ENCODE measurements around the gene HAGHL. TPM values are rescaled to one million over a fixed set of nuclear protein-coding genes. Genes with fewer than 3 reads are reported as not detected.
"Not testable (repeated sequence)": the region's sequence is repeated elsewhere in the genome, so short reads cannot be mapped to it uniquely, and the experiment has no call there.

HAGHL gene
- total RNA-seq, 4 donors from 2014 or later, result 1.0 to 3.4 TPM; not detected in 2

- H3K27ac ChIP-seq, result no peak overlapping the region
- no peak overlapping the region for H3K4me3 ChIP-seq
- H3K9me3 ChIP-seq, result no peaks in the 10 kb centered on the region
- TF ChIP-seq CTCF (IDR thresholded peaks at IDR 0.05) (no peak), POLR2A (IDR thresholded peaks at IDR 0.05) (no peak)
- H3K27me3 ChIP-seq, result no peaks in the 10 kb centered on the region
- no peaks in the 10 kb centered on the region for H3K4me1 ChIP-seq
- intact Hi-C loops (cut with DNase I; ENCODE audit: low total_unique reads), result no loop called here
- H3K36me3 ChIP-seq, result no peaks in the 10 kb centered on the region
- no peak for DNase-seq
Observed at GRCh38 chr16:772959-773358, 46.1 kb downstream of the HAGHL start.

GRCh38 chr16:774086-775001 is 47.4 kb downstream of the HAGHL start:
- Histone ChIP-seq H3K9me3 (no peaks in the 10 kb centered on the region), H3K4me1 (no peaks in the 10 kb centered on the region), H3K27ac (no peak overlapping the region), H3K4me3 (no peak overlapping the region), H3K27me3 (no peaks in the 10 kb centered on the region), H3K36me3 (no peaks in the 10 kb centered on the region)
- intact Hi-C loops (cut with DNase I; ENCODE audit: low total_unique reads), result no loop called here
- TF ChIP-seq POLR2A (IDR thresholded peaks at IDR 0.05), result no peak
- TF ChIP-seq CTCF (IDR thresholded peaks at IDR 0.05), result no peak
- no peak for DNase-seq

DNA sequence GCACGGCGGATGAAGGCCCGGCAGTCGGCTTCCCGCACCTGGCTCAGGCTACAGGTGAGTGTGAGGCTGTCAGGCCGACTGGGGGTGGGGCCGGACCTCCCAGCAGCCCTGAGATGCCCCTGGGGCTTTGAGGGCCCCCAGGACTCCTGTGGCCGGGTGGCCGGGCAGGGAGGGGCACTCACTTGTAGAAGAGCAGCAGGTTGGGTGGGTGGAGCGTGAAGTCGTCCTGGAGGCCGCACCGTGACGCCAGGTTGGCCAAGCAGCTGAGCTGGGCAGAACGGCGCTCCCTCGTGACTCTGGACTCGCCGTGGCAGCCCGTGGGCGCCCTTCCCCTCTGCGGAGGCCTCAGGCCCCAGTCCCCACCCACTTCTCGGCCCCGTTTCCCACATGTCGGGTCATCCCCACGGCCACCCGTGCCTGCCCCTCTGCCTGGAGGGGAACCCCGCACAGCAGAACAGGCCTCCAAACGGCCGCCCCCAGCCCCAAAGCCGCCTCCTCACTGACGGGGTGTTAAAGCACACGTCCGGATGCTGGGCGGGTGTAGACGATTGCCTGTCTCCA is 48.4 kb downstream of the HAGHL start:
- H3K36me3 ChIP-seq, result no peaks in the 10 kb centered on the region
- H3K27ac ChIP-seq, result no peak overlapping the region
- H3K4me1 ChIP-seq, result no peaks in the 10 kb centered on the region
- TF ChIP-seq CTCF (IDR thresholded peaks at IDR 0.05), result no peak
- H3K9me3 ChIP-seq, result no peaks in the 10 kb centered on the region
- no peak for DNase-seq
- no peak overlapping the region for H3K4me3 ChIP-seq
- intact Hi-C loops (cut with DNase I; ENCODE audit: low total_unique reads), result no loop called here
- H3K27me3 ChIP-seq, result no peaks in the 10 kb centered on the region

DNA sequence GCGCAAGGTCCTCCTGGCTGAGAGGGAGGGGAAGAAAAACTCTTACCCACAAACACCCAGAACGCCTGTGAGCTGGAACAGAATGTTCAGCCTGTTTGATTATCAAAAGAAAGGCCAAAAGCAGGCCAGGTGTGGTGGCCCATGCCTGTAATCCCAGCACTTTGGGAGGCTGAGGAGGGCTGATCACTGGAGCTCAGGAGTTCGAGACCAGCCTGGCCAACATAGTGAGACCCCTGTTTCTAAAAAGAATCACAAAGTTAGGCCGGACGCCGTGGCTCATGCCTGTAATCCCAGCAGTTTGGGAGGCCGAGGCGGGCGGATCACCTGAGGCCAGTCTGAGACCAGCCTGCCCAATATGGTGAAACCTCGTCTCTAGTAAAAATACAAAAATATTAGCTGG is 49.4 kb downstream of the HAGHL start:
- H3K9me3 ChIP-seq; H3K4me1 ChIP-seq; H3K36me3 ChIP-seq; H3K27me3 ChIP-seq; H3K27ac ChIP-seq; H3K4me3 ChIP-seq; intact Hi-C loops (cut with DNase I; ENCODE audit: low total_unique reads); DNase-seq: not testable (repeated sequence)

DNA sequence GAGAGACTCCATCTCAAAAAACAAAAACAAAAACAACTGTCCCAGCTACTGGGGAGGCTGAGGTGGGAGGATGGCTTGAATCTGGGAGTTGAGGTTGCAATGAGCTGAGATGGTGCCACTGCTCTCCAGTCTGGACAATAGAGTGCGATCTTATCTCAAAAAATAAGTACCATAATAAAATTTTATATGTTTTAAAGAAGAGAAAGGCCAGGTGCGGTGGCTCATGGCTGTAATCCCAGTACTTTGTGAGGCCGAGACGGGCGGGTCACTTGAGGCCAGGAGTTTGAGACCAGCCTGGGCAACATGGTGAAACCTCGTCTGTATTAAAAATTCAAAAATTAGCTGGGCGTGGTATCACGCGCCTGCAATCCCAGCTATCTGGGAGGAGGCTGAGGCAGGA is 49.9 kb downstream of the HAGHL start:
- no peak overlapping the region for H3K27ac ChIP-seq
- H3K27me3 ChIP-seq, result no peaks in the 10 kb centered on the region
- TF ChIP-seq CTCF (IDR thresholded peaks at IDR 0.05), result no peak
- no peak for TF ChIP-seq POLR2A (IDR thresholded peaks at IDR 0.05)
- no peaks in the 10 kb centered on the region for H3K4me1 ChIP-seq
- no peak overlapping the region for H3K4me3 ChIP-seq
- no peaks in the 10 kb centered on the region for H3K9me3 ChIP-seq
- intact Hi-C loops (cut with DNase I; ENCODE audit: low total_unique reads), result no loop called here
- no peak for DNase-seq
- H3K36me3 ChIP-seq, result no peaks in the 10 kb centered on the region

Data from uterus (tissue), 4 donors.